HG03520 (cell line): Measurements from ENCODE around the gene DENND1A.

Source experiments
- ATAC-seq: cut with Tn5 transposase; IDR thresholded peaks from one replicate; pipeline ENCODE4 v1.9.1; 2021; ENCODE audit warnings: mild to moderate bottlenecking, moderate library complexity; ENCODE audit not compliant: unreplicated experiment

Gene DENND1A

GRCh38 chr9:123865226-123866000, 64.5 kb downstream of the DENND1A start:
- no peak for ATAC-seq

- ATAC-seq, result no peak
Measured at GRCh38 chr9:123864251-123864650, 65.7 kb downstream of the DENND1A start.

- ATAC-seq, result no peak
Measured at GRCh38 chr9:123863164-123863855, 66.6 kb downstream of the DENND1A start.

GRCh38 chr9:123861756-123862120, 68.2 kb downstream of the DENND1A start:
- ATAC-seq, result no peak

GRCh38 chr9:123861086-123861755, 68.7 kb downstream of the DENND1A start:
- ATAC-seq, result no peak

GRCh38 chr9:123860603-123861002, 69.3 kb downstream of the DENND1A start:
- ATAC-seq, result no peak

- ATAC-seq, result no peak
Measured at GRCh38 chr9:123852403-123852802, 77.5 kb downstream of the DENND1A start.

GRCh38 chr9:123851851-123852250, 78.1 kb downstream of the DENND1A start:
- no peak for ATAC-seq

- ATAC-seq, result no peak
Measured at GRCh38 chr9:123848447-123849085, 81.4 kb downstream of the DENND1A start.

GRCh38 chr9:123846966-123847365, 83.0 kb downstream of the DENND1A start:
- ATAC-seq, result no peak

GRCh38 chr9:123843703-123844102, 86.2 kb downstream of the DENND1A start:
- ATAC-seq, result no peak

- ATAC-seq, result no peak
Measured at GRCh38 chr9:123835821-123836220, 94.1 kb downstream of the DENND1A start.

- no peak for ATAC-seq
Measured at GRCh38 chr9:123834889-123835562, 94.9 kb downstream of the DENND1A start.

GRCh38 chr9:123834218-123834888, 95.6 kb downstream of the DENND1A start:
- no peak for ATAC-seq

GRCh38 chr9:123832858-123833650, 96.9 kb downstream of the DENND1A start:
- ATAC-seq, result no peak

- no peak for ATAC-seq
Measured at GRCh38 chr9:123832176-123832575, 97.8 kb downstream of the DENND1A start.

- no peak for ATAC-seq
Measured at GRCh38 chr9:123828449-123828848, 101.5 kb downstream of the DENND1A start.

- no peak for ATAC-seq
Measured at GRCh38 chr9:123825342-123826060, 104.4 kb downstream of the DENND1A start.
